H1 (cell line): ENCODE measurements around the gene TOR1B. TPM values are rescaled to one million over a fixed set of nuclear protein-coding genes. Genes with fewer than 3 reads are reported as not detected.
A peak's percentile ranks its signal among the peaks of the same experiment; 100 is the strongest.

ENCODE experiments used
- CTCF ChIA-PET: fragments of 300-600 bp; sonication (Branson Sonifier 250); formaldehyde crosslinking; loops from one replicate; lab custom pipeline; 2021; ENCODE audit not compliant: partially characterized antibody; lab: Charles Lee
- POLR2A ChIA-PET: fragments of 300-600 bp; sonication (Branson Sonifier 250); formaldehyde crosslinking; loops from one replicate; lab custom pipeline; 2021; ENCODE audit warnings: inconsistent platforms; ENCODE audit not compliant: partially characterized antibody; lab: Charles Lee
- DNase-seq, 2 experiments: peaks; one replicate each; pipeline versions ENCODE4 v3.0.0 to v3.0.0-alpha.2; 2010 to 2022; ENCODE audit warnings: low spot score in 2 of 2, low read depth in 1 of 2, mixed read lengths in 1 of 2
- FAIRE-seq: peaks from 2 replicates; lab custom pipeline; 2011; peaks lifted over from hg19 to GRCh38; lab: Jason Lieb, UNC
- H2AFZ ChIP-seq: 2 replicates; pipeline ENCODE4 v1.8.1; 2012; ENCODE audit warnings: low read length, inconsistent platforms
- H2AK5ac ChIP-seq: 2 replicates; pipeline ENCODE4 v1.6.1; 2013; ENCODE audit warnings: low read depth, low read length
- H2BK120ac ChIP-seq: replicated peaks from 2 replicates; pipeline ENCODE3; 2013; ENCODE audit warnings: low read depth, low read length, inconsistent platforms
- H2BK12ac ChIP-seq: 2 replicates; pipeline ENCODE4 v1.6.1; 2013; ENCODE audit warnings: low read depth, low read length
- H2BK15ac ChIP-seq: 2 replicates; pipeline ENCODE4 v1.6.1; 2013; ENCODE audit warnings: low read length
- H2BK20ac ChIP-seq: 2 replicates; pipeline ENCODE4 v1.6.1; 2013; ENCODE audit warnings: low read length
- H2BK5ac ChIP-seq: 2 replicates; pipeline ENCODE4 v1.6.1; 2013; ENCODE audit warnings: low read depth, low read length
- H3K14ac ChIP-seq: 2 replicates; pipeline ENCODE4 v1.6.1; 2013; ENCODE audit warnings: inconsistent platforms; ENCODE audit not compliant: insufficient read length
- H3K18ac ChIP-seq: 2 replicates; pipeline ENCODE4 v1.6.1; 2013; ENCODE audit warnings: low read length; ENCODE audit errors: extremely low read depth
- H3K23ac ChIP-seq: 2 replicates; pipeline ENCODE4 v1.6.1; 2013; ENCODE audit warnings: inconsistent platforms; ENCODE audit not compliant: insufficient read length
- H3K23me2 ChIP-seq: 2 replicates; pipeline ENCODE4 v1.6.1; 2013; ENCODE audit warnings: low read depth, low read length
- H3K27ac ChIP-seq: 2 replicates; pipeline ENCODE4 v1.6.1; 2011; ENCODE audit warnings: low read depth, low read length, inconsistent platforms
- H3K27me3 ChIP-seq, 4 experiments: replicated peaks in 1 of 4; 1 replicate in 1 of 4; 2 replicates in 3 of 4; pipeline versions ENCODE4 v1.6.1 to v1.8.1; 2011 to 2013; ENCODE audit warnings: low read length in 3 of 4, mild to moderate bottlenecking in 3 of 4, inconsistent platforms in 2 of 4, mixed read lengths in 2 of 4, moderate library complexity in 1 of 4; ENCODE audit not compliant: control insufficient read depth in 3 of 4, insufficient read depth in 3 of 4; ENCODE audit errors: extremely low read depth in 1 of 4
- H3K36me3 ChIP-seq, 4 experiments: 2 replicates each; pipeline versions ENCODE4 v1.6.1 to v1.8.1; 2011 to 2013; ENCODE audit warnings: mild to moderate bottlenecking in 4 of 4, low read length in 3 of 4, moderate library complexity in 2 of 4, control low read depth in 1 of 4, inconsistent platforms in 1 of 4; ENCODE audit not compliant: insufficient read depth in 4 of 4, control insufficient read depth in 2 of 4
- H3K4ac ChIP-seq: replicated peaks from 2 replicates; pipeline ENCODE3; 2013; ENCODE audit warnings: low read length, low read depth, mixed read lengths, inconsistent platforms; ENCODE audit not compliant: insufficient read length
- H3K4me1 ChIP-seq, 4 experiments: replicated peaks in 1 of 4; 1 replicate in 1 of 4; 2 replicates in 3 of 4; pipeline versions ENCODE4 v1.6.1 to v1.8.1; 2011 to 2013; ENCODE audit warnings: low read length in 3 of 4, inconsistent platforms in 2 of 4, mixed read lengths in 1 of 4; ENCODE audit not compliant: insufficient read depth in 4 of 4, control insufficient read depth in 3 of 4
- H3K4me2 ChIP-seq, 2 experiments: 2 replicates each; pipeline versions ENCODE4 v1.6.1 to v1.8.1; 2011 to 2013; ENCODE audit warnings: low read depth in 2 of 2, low read length in 2 of 2, control low read depth in 1 of 2, inconsistent platforms in 1 of 2, mild to moderate bottlenecking in 1 of 2; ENCODE audit not compliant: insufficient read depth in 1 of 2
- H3K4me3 ChIP-seq, 4 experiments: fragments of 200-600, 300-600 bp in 1 of 4; sonication (generic), shearing (Covaris generic), sonication (Bioruptor Twin) in 1 of 4; 2 replicates each; pipeline versions ENCODE4 v1.5.1 to v1.8.1; 2011 to 2016; ENCODE audit warnings: low read length in 4 of 4, low read depth in 3 of 4, control low read depth in 2 of 4, inconsistent platforms in 2 of 4, mild to moderate bottlenecking in 2 of 4, mixed read lengths in 1 of 4, moderate library complexity in 1 of 4; ENCODE audit not compliant: insufficient read depth in 2 of 4; ENCODE audit errors: extremely low read depth in 1 of 4
- H3K56ac ChIP-seq: replicated peaks from 2 replicates; pipeline ENCODE3; 2013; ENCODE audit warnings: low read depth, mild to moderate bottlenecking, mixed read lengths, low read length, inconsistent platforms; ENCODE audit not compliant: insufficient read length
- H3K79me1 ChIP-seq: 2 replicates; pipeline ENCODE4 v1.6.1; 2013; ENCODE audit warnings: low read depth, low read length, control low read depth
- H3K79me2 ChIP-seq, 2 experiments: 2 replicates each; pipeline versions ENCODE4 v1.6.1 to v1.8.1; 2012 to 2013; ENCODE audit warnings: low read length in 2 of 2, mild to moderate bottlenecking in 2 of 2, inconsistent platforms in 1 of 2; ENCODE audit not compliant: insufficient read depth in 2 of 2, control insufficient read depth in 1 of 2
- H3K9ac ChIP-seq, 4 experiments: replicated peaks in 1 of 4; 1 replicate in 1 of 4; 2 replicates in 3 of 4; pipeline versions ENCODE4 v1.6.1 to v1.8.1; 2011 to 2013; ENCODE audit warnings: low read depth in 3 of 4, low read length in 3 of 4, control low read depth in 2 of 4, mild to moderate bottlenecking in 2 of 4, moderate library complexity in 2 of 4, inconsistent platforms in 1 of 4; ENCODE audit errors: extremely low read depth in 1 of 4
- H3K9me3 ChIP-seq, 2 experiments: 2 replicates each; pipeline versions ENCODE4 v1.6.1 to v1.8.1; 2012 to 2013; ENCODE audit warnings: mild to moderate bottlenecking in 2 of 2, moderate library complexity in 2 of 2, control low read depth in 1 of 2, inconsistent platforms in 1 of 2, low read depth in 1 of 2, low read length in 1 of 2, mixed read lengths in 1 of 2; ENCODE audit not compliant: insufficient read depth in 2 of 2
- H4K20me1 ChIP-seq, 2 experiments: replicated peaks in 1 of 2; 2 replicates each; pipeline versions ENCODE3 to v1.8.1; 2011 to 2013; ENCODE audit warnings: inconsistent platforms in 2 of 2, low read length in 2 of 2, mild to moderate bottlenecking in 1 of 2; ENCODE audit not compliant: insufficient read depth in 2 of 2, control insufficient read depth in 1 of 2
- H4K5ac ChIP-seq: 2 replicates; pipeline ENCODE4 v1.6.1; 2013; ENCODE audit warnings: low read length, low read depth, mixed read lengths, inconsistent platforms; ENCODE audit not compliant: insufficient read length
- H4K8ac ChIP-seq: 2 replicates; pipeline ENCODE4 v1.8.0; 2013; ENCODE audit warnings: mild to moderate bottlenecking, moderate library complexity, low read length, inconsistent platforms; ENCODE audit not compliant: insufficient read depth; ENCODE audit errors: extremely low read depth
- H4K91ac ChIP-seq: replicated peaks from 2 replicates; pipeline ENCODE3; 2013; ENCODE audit warnings: low read length, mixed read lengths, inconsistent platforms; ENCODE audit not compliant: insufficient read length
- CHD1 ChIP-seq: IDR thresholded peaks from 2 replicates; pipeline ENCODE4 v1.6.1; 2012; ENCODE audit warnings: low read depth, low read length, improper control_type of control experiment
- HDAC6 ChIP-seq: IDR thresholded peaks from one replicate; pipeline ENCODE4 v1.7.1; 2012; ENCODE audit warnings: low read depth, mild to moderate bottlenecking, inconsistent platforms, low read length, moderate library complexity
- POLR2A ChIP-seq, 2 experiments: IDR thresholded peaks; 1 replicate in 1 of 2; 2 replicates in 1 of 2; pipeline ENCODE4 v1.6.1; 2011; ENCODE audit warnings: low read depth in 2 of 2, low read length in 2 of 2, mild to moderate bottlenecking in 2 of 2; ENCODE audit errors: control extremely low read depth in 1 of 2
- POU5F1 ChIP-seq: IDR thresholded peaks from 2 replicates; pipeline ENCODE4 v1.6.1; 2011; ENCODE audit warnings: low read depth, mild to moderate bottlenecking, low read length, moderate library complexity
- RFX5 ChIP-seq: IDR thresholded peaks from 2 replicates; pipeline ENCODE4 v1.6.1; 2011; ENCODE audit warnings: low read depth, low read length, improper control_type of control experiment, borderline replicate concordance
- WGBS, 2 experiments: shearing (Covaris generic) in 1 of 2; methylation state at CpG; one replicate each; pipeline versions ENCODE4 v1.1.6 to v1.1.7; 2013 to 2015; ENCODE audit warnings: low lambda C conversion rate in 2 of 2, mixed read lengths in 2 of 2, inconsistent platforms in 1 of 2, low coverage in 1 of 2, missing lambda C conversion rate in 1 of 2; ENCODE audit not compliant: insufficient replicate concordance in 2 of 2, insufficient coverage in 1 of 2, insufficient read length in 1 of 2; ENCODE audit errors: extremely low coverage in 1 of 2, missing lambda C conversion rate in 1 of 2; 5-methylcytosine and 5-hydroxymethylcytosine counted together
- polyA plus RNA-seq, 7 experiments: library from polyadenylated mRNA; depleted of rRNA in 3 of 7; stranded (reverse) in 5 of 7; unstranded in 2 of 7; fragments of >200 nt in 5 of 7; fragments of 200-250 nt in 2 of 7; gene quantifications; 1 replicate in 5 of 7; 2 replicates in 1 of 7; 4 replicates in 1 of 7; pipeline versions ENCODE4 v1.2.1 to v1.2.3, GENCODE V29; 2011 to 2013; ENCODE audit warnings: missing spikeins in 2 of 7, mixed read lengths in 2 of 7
- total RNA-seq: library from RNA; stranded (reverse); fragmentation: NEBNext Ultra II Directional; extraction: Animal tissue kit (Norgen Biotek cat#: 25700); gene quantifications from 2 replicates; pipeline ENCODE4 v1.2.1, GENCODE V29; 2021

Gene TOR1B
- total and polyA plus RNA-seq, 2 of the 8 experiments (the other 6 are each of a cell fraction or from before 2014, with no cell fraction given), result 11.4 to 17.4 TPM

- no peak overlapping the region for H3K14ac ChIP-seq
- peak in 1 of 2 experiments; percentile 55 for DNase-seq
- H4K8ac ChIP-seq, result peak overlapping the region; percentile 71; the same call in 1 of the 2 replicates
- H2BK20ac ChIP-seq, result no peak overlapping the region
- peak overlapping the region; percentile 88 to 99 for H3K4me2 ChIP-seq
- H3K4me3 ChIP-seq, result peak overlapping the region; percentile 75 to 100 (median 87)
- H4K91ac ChIP-seq, result no peak overlapping the region
- TF ChIP-seq RFX5 (no peak), POLR2A (IDR thresholded peaks at IDR 0.05; ENCODE audit: control extremely low read depth in 1 of 2, low read depth in 2 of 2, low read length in 2 of 2) (0 out of 3 replicates have a peak, but pooled peaks of 1 of the 2 experiments have one; percentile 28), HDAC6 (no peak), POU5F1 (no peak), CHD1 (no peak)
- TF ChIP-seq, all 59 proteins: peak for 1
- peak overlapping the region; percentile 17 for H3K56ac ChIP-seq
- H3K79me2 ChIP-seq, result peaks cover 0 to 11% of the 10 kb centered on the region in 2 experiments; a peak in 2 of 4 replicates
- H2BK12ac ChIP-seq, result no peak overlapping the region
- ChIA-PET POLR2A (interaction anchor here (0.6 to 2.4 kb wide), 4 partner anchors 9 to 93 kb away, joined by 3 to 8 read pairs (median 4); partner anchors contain the start of gene TOR1B), CTCF (interaction anchor here (1.1 kb wide), 1 partner anchor 11 kb away, joined by 3 read pairs; no protein-coding TSS in a partner anchor)
- no peak overlapping the region for H3K23ac ChIP-seq
- peaks cover 6% of the 10 kb centered on the region for H3K79me1 ChIP-seq
- no peak overlapping the region for H2AK5ac ChIP-seq
- 0 out of 2 replicates have a peak overlapping the region, but pooled peaks have one; percentile 46 for H2AFZ ChIP-seq
- H4K20me1 ChIP-seq, result peaks cover 2 to 4% of the 10 kb centered on the region in 2 experiments
- peaks cover 0 to 5% (median 4%) of the 10 kb centered on the region in 4 experiments; a peak in 5 of 7 replicates for H3K4me1 ChIP-seq
- no peaks in the 10 kb centered on the region for H3K27me3 ChIP-seq
- H3K9ac ChIP-seq, result peak overlapping the region in 3 of 4 experiments; percentile 34 to 58 (median 41); a peak in 4 of 7 replicates
- peaks cover 14 to 37% (median 24%) of the 10 kb centered on the region in 4 experiments for H3K36me3 ChIP-seq
- H2BK15ac ChIP-seq, result no peak overlapping the region
- H3K9me3 ChIP-seq, result no peaks in the 10 kb centered on the region
- H2BK120ac ChIP-seq, result no peak overlapping the region
- no peak overlapping the region for H3K4ac ChIP-seq
- no peak for FAIRE-seq
- 47% methylated on average over 18 of the region's 26 CpGs; no CpG with 5 or more reads in 1 of the 2 experiments for WGBS, 2 experiments
- no peak overlapping the region for H3K18ac ChIP-seq
- H3K27ac ChIP-seq, result 0 out of 2 replicates have a peak overlapping the region, but pooled peaks have one; percentile 29
- H4K5ac ChIP-seq, result peak overlapping the region; percentile 48
- H2BK5ac ChIP-seq, result no peak overlapping the region
- peaks cover 5% of the 10 kb centered on the region; the same call in 1 of the 2 replicates for H3K23me2 ChIP-seq
These were observed 20.0 kb downstream of the TOR1B start for GRCh38 chr9:129822898-129823541.
